Activated naive CD8-positive, alpha-beta T cell treated with anti-CD3 and anti-CD28 coated beads, Interleukin-2, amount 50 U/mL, for 16 hours (primary cell): ENCODE data around the gene DPP10.
"Not testable (repeated sequence)": the region's sequence is repeated elsewhere in the genome, so short reads cannot be mapped to it uniquely, and the experiment has no call there.

Source experiments
- DNase-seq: peaks from one replicate; pipeline ENCODE4 v3.0.0-alpha.2; 2020; ENCODE audit warnings: low read depth, low spot score

Gene DPP10

GRCh38 chr2:114949228-114949804, 506.9 kb downstream of the DPP10 start:
- DNase-seq: no peak

GRCh38 chr2:114960389-114960788, 517.9 kb downstream of the DPP10 start:
- DNase-seq: no peak

DNA sequence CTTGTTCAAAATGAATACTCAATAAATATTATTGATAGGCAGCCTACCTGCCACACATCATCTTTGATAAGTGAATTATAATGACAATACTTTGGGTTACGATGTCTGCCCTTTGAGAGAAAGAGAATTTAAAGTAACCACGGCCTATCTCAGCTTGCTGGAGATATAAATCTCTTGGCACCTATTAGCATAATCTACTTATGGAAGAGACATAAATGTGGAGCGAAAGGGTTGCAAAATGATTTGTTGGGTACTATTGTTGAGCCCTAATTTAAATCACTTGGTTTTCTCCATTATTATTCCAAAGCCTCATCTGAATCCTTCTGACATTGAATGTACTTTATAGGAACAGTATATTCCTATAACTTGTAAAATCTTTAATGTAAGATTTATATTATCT, 520.1 kb downstream of the DPP10 start:
- no peak for DNase-seq

DNA sequence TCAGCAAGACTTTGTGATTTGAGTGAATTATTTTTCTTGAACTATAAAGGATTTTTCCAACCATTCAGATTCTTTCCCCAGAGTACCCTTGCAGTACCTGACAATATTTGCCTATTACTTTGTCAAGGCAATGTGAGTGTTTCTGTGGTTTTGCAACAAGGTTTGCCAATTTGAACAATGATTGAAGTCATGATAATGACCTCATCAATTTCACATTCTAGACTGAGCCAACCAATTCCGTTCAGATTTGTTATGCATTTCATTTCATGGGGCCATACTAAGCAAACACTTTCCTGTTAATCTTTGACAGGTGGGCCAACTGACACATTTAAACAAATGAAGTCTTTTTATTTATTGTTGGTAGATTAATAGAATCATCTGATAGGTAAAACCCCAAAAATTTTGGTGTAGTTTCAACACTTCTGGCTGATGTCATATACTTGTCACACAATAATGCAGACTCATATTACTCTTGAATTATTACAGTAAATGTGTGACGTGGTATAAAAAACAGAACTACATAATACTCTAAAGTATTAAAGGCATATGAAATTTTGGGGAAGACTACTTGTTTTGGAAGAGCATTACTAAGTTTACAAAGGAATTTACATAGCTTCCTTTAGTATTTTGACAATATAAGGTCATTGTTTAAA, 526.4 kb downstream of the DPP10 start:
- DNase-seq: no peak

DNA sequence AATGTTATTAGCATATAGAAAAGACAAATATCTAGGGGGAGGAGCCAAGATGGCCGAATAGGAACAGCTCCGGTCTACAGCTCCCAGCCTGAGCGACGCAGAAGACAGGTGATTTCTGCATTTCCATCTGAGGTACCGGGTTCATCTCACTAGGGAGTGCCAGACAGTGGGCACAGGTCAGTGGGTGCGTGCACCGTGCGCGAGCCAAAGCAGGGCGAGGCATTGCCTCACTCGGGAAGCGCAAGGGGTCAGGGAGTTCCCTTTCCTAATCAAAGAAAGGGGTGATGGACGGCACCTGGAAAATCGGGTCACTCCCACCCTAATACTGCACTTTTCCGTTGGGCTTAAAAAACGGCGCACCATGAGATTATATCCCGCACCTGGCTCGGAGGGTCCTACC, 561.9 kb downstream of the DPP10 start:
- not testable (repeated sequence) for DNase-seq

GRCh38 chr2:115011721-115012120, 569.3 kb downstream of the DPP10 start:
- no peak for DNase-seq

DNA sequence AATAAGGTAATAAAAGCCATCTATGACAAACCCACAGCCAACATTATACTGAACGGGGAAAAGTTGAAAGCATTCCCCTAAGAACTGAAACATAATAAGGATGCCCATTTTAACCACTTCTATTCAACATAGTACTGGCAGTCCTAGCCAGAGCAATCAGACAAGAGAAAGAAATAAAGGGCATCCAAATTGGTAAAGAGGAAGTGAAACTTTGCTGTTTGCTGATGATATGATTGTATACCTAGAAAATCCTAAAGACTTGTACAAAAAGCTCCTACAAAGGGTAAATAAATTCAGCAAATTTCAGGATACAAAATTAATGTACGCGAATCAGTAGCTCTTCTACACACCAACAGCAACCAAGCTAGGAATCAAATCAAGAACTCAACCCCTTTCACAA, 579.6 kb downstream of the DPP10 start:
- not testable (repeated sequence) for DNase-seq

- DNase-seq: no peak
Measured at GRCh38 chr2:115034801-115035200, 592.4 kb downstream of the DPP10 start.

GRCh38 chr2:115036818-115037217, 594.4 kb downstream of the DPP10 start:
- DNase-seq: no peak

DNA sequence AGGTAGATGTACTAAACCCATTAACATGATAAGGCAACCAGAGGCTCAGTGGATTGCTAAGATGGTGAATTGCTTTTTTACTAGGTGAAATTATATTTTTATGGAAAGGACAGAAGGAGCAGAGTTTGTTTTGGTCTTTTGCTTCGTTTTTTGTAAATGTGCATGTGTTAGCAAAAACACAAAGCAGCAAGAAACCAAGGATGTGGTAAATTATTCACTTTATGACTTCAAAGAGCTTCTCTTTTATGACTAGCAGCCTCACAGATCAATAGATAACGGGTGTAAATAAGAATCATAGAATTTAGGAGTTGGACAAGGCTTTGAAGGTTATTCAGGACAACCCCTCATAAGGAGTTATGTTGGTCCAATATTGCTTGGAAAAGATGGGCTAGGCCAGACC, 615.0 kb downstream of the DPP10 start:
- DNase-seq: no peak

DNA sequence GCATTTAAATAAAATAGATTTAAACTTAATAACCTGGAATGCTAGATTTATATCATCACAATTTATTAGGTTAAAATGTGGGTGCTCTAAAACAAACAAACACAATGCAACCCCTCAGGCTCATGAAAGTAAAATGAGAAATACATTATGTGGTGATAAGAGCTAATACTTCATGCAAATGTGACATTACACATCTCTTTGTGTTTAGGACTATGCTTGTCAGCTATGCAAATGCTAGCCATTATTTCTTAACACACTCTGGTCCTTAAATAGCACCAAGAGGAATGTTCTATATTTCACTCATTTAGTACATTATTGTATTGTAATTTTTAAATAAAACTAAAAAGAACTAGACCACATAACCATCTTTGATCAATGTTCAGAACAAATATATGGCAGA, 627.6 kb downstream of the DPP10 start:
- no peak for DNase-seq

GRCh38 chr2:115071534-115071933, 629.1 kb downstream of the DPP10 start:
- DNase-seq: no peak

GRCh38 chr2:115075800-115076199, 633.4 kb downstream of the DPP10 start:
- no peak for DNase-seq

DNA sequence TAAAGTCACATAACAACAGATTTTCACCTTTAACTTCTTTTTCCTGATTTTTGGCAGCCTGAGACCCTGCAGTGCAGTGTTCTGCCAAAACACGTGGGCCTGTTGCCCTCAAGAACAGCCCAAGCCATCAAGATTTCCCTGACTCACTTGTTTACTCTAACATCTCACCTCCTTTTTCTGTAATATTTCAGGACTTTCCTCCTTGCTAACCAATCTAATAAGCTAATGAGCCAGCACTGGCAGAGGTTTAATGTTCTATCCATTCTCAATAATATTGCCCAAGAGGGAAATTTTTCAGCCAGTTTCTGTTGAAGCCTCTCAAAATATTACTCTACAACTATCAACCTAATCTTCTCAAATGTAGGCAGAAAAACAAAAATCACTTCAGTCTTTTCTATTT, 635.2 kb downstream of the DPP10 start:
- DNase-seq: no peak

DNA sequence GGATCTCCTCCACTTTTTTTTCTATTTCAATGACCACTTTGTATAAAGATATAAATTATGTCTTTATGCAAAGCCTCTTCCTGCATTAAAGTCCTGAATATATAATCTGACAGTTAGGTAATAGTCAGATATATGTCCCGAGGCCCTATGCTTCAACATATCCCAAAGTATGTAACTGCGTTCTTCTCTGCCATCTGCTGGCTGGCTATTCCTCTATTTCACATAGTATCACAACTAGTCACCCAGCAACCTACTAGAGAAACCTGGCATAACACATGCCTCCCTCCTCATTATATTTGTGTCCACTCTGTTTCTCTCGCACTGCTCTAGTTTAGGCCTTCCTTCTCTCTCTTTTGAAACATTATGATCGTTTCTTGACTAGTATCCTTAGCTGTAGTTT, 640.8 kb downstream of the DPP10 start:
- no peak for DNase-seq

GRCh38 chr2:115083711-115084110, 641.3 kb downstream of the DPP10 start:
- no peak for DNase-seq

GRCh38 chr2:115084446-115084845, 642.0 kb downstream of the DPP10 start:
- no peak for DNase-seq

GRCh38 chr2:115086051-115086620, 643.7 kb downstream of the DPP10 start:
- not testable (repeated sequence) for DNase-seq

GRCh38 chr2:115094441-115094840, 652.0 kb downstream of the DPP10 start:
- DNase-seq: no peak

DNA sequence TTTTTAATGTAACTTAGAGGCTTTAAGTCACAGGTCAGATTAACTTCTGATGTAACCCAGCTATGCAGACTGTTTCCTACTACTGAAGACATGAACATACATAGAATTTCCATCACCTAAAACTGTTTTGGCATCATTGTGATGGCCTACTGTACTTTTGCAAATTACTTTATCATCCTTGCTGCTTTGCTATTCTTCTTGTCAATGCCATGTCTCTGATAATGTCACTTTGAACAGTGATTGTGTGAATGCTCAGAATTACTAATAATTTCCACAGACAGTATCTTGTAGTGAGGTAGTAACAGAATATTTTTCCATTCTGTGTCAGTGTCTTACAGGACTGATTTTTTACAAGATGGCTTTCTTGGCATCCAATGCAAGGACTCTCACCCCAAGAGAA, 663.5 kb downstream of the DPP10 start:
- no peak for DNase-seq

DNA sequence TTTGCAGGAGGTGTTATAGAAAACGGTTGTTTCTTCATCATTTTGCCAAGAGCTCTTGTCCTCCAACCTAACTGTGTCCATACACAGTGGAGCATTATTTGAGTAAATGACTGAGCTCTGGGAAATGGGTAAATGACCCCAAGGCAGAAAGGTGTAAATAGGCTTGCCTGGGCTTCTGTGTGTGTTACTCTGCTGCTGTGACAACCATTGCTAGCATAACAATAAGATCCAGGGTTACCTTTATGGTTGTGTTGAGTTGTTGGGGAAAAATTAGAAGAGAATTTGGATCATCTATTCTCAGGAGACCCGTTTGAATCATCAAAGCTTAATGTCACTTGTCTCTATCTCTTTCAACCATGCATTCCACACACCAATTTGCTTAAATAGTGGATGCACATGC, 672.7 kb downstream of the DPP10 start:
- no peak for DNase-seq

DNA sequence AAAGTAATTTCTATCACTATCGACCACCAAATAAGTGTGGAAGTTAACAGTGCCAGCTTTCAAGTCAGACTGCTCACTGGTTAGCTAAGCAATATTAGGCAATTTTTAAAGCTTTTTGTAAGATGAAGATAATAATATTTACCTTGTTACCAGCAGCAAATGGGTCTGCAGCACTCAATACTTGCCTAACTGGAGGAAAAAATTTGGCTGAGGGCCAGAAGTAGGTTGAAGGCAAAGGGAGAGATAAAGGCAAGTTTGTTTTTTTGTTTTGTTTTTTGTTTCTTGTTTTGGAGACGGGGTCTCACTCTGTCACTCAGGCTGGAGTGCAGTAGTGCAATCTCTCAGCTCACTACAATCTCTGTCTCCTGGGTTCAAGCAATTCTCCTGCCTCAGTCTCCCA, 675.9 kb downstream of the DPP10 start:
- DNase-seq: no peak

GRCh38 chr2:115119086-115119485, 676.6 kb downstream of the DPP10 start:
- no peak for DNase-seq
